IPS-NIHi7 (cell line): ENCODE data around the gene TTLL11.

ENCODE experiments used
- DNase-seq: peaks from one replicate; pipeline ENCODE4 v3.0.0; 2012; ENCODE audit warnings: mixed read lengths; ENCODE audit errors: extremely low spot score

TTLL11 gene

GRCh38 chr9:122050167-122050566 is 42.9 kb downstream of the TTLL11 start:
- no peak for DNase-seq

- no peak for DNase-seq
Measured at GRCh38 chr9:122042056-122042455, 51.1 kb downstream of the TTLL11 start.

GRCh38 chr9:122040561-122041242 is 52.4 kb downstream of the TTLL11 start:
- no peak for DNase-seq

GRCh38 chr9:122039234-122039633 is 53.9 kb downstream of the TTLL11 start:
- no peak for DNase-seq

- DNase-seq = no peak
Measured at GRCh38 chr9:122036988-122037387, 56.1 kb downstream of the TTLL11 start.

GRCh38 chr9:122036408-122036807 is 56.7 kb downstream of the TTLL11 start:
- no peak for DNase-seq

- DNase-seq = no peak
Measured at GRCh38 chr9:122033775-122034373, 59.2 kb downstream of the TTLL11 start.

GRCh38 chr9:122032346-122032745 is 60.8 kb downstream of the TTLL11 start:
- no peak for DNase-seq

GRCh38 chr9:122031776-122032175 is 61.3 kb downstream of the TTLL11 start:
- no peak for DNase-seq

GRCh38 chr9:122031157-122031556 is 62.0 kb downstream of the TTLL11 start:
- no peak for DNase-seq

GRCh38 chr9:122030357-122030756 is 62.8 kb downstream of the TTLL11 start:
- DNase-seq = no peak

- DNase-seq = no peak
Measured at GRCh38 chr9:122029898-122030297, 63.2 kb downstream of the TTLL11 start.

GRCh38 chr9:122028089-122028488 is 65.0 kb downstream of the TTLL11 start:
- no peak for DNase-seq

- no peak for DNase-seq
Measured at GRCh38 chr9:122020398-122020797, 72.7 kb downstream of the TTLL11 start.

GRCh38 chr9:122016744-122017143 is 76.4 kb downstream of the TTLL11 start:
- DNase-seq = no peak

- no peak for DNase-seq
Measured at GRCh38 chr9:122016309-122016708, 76.8 kb downstream of the TTLL11 start.

- DNase-seq = no peak
Measured at GRCh38 chr9:122015170-122015821, 77.8 kb downstream of the TTLL11 start.

GRCh38 chr9:122011818-122012498 is 81.2 kb downstream of the TTLL11 start:
- DNase-seq = no peak

- DNase-seq = no peak
Measured at GRCh38 chr9:122008559-122008958, 84.5 kb downstream of the TTLL11 start.

- DNase-seq = no peak
Measured at GRCh38 chr9:122007837-122008236, 85.3 kb downstream of the TTLL11 start.

GRCh38 chr9:122005597-122005996 is 87.5 kb downstream of the TTLL11 start:
- DNase-seq = no peak

GRCh38 chr9:122004589-122004988 is 88.5 kb downstream of the TTLL11 start:
- DNase-seq = no peak
